Tibial nerve (tissue), 4 donors: ENCODE results near the gene PLAU.

Experiments
- CTCF ChIP-seq, 5 experiments: fragments of 200-600 bp in 3 of 5; fragments of 450-650 bp in 2 of 5; sonication (generic) in 3 of 5; IDR thresholded peaks; one replicate each; pipeline ENCODE4 v1.5.1; 2016 to 2019; ENCODE audit warnings: antibody characterized with exemption in 5 of 5, mild to moderate bottlenecking in 3 of 5, moderate library complexity in 2 of 5
- EP300 ChIP-seq, 2 donors: sonication (generic); formaldehyde crosslinking; IDR thresholded peaks; one replicate each; pipeline ENCODE4 v1.6.1; 2017; ENCODE audit warnings: antibody characterized with exemption in 2 of 2, mild to moderate bottlenecking in 1 of 2
- POLR2A ChIP-seq, 2 donors: fragments of 450-650 bp; IDR thresholded peaks; one replicate each; pipeline ENCODE4 v1.6.1; 2017; ENCODE audit warnings: antibody characterized with exemption in 2 of 2, mild to moderate bottlenecking in 2 of 2, moderate library complexity in 2 of 2

DNA sequence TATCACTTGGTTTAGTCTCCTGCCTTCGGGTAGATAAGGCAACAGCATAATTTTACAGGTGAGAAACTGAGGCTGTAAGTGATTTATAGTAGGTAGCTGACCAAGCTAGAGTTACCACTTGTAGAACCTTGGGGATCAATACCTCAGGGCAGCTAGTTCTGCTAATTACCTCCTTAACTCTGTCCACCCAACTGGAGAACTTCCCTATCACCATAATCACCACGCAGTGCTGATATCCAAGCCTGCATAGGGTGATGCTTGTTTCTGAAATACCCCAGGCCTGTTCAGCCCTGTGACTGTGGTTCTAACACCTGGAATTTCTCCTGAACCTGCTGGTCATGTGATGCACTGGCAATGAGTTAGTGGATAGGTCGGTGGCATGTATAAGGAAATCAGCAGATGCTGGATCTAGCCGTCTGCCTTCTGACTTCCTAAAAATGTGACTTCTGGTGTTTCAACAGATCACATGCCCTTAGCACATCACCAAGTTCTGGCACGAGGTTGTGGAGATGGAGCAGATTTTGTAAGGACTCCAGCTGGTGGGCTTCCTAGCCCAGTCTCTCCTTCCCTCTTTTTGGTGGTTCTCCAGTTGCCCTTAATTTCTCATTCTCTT, 15.3 kb downstream of the PLAU start:
- no peak for TF ChIP-seq CTCF (IDR thresholded peaks at IDR 0.05)
- TF ChIP-seq EP300 (IDR thresholded peaks at IDR 0.05) = peak; percentile 72 to 78
- no peak for TF ChIP-seq POLR2A (IDR thresholded peaks at IDR 0.05)
